Stimulated activated naive CD8-positive, alpha-beta T cell treated with anti-CD3 and anti-CD28 coated beads, Interleukin-15, Interleukin-2, amounts not matched to agents 100 U/mL and 50 U/mL, for 24 hours (primary cell): Measurements from ENCODE around the gene HSFX3.
"Not testable (repeated sequence)": the region's sequence is repeated elsewhere in the genome, so short reads cannot be mapped to it uniquely, and the experiment has no call there.

Experiments used
- ATAC-seq: fragments of 150-1000 bp; cut with Tn5 transposase; one replicate; pipeline ENCODE4 v1.10.0; 2021
- DNase-seq: peaks from one replicate; pipeline ENCODE4 v3.0.0; 2021

HSFX3 gene

GRCh38 chrX:149517308-149517707 lies 32.4 kb downstream of the HSFX3 start:
- DNase-seq, result no peak
- ATAC-seq, result no peak

- no peak for DNase-seq
- no peak for ATAC-seq
Measured at GRCh38 chrX:149516604-149517003, 33.1 kb downstream of the HSFX3 start.

- ATAC-seq (no peak), DNase-seq (no peak)
Measured at GRCh38 chrX:149515954-149516602, 33.6 kb downstream of the HSFX3 start.

GRCh38 chrX:149513825-149514428 lies 35.8 kb downstream of the HSFX3 start:
- DNase-seq (no peak), ATAC-seq (no peak)

GRCh38 chrX:149512225-149512885 lies 37.4 kb downstream of the HSFX3 start:
- peak; percentile 37 for DNase-seq
- ATAC-seq, result peak; percentile 57

GRCh38 chrX:149511081-149511480 lies 38.6 kb downstream of the HSFX3 start:
- no peak for DNase-seq
- no peak for ATAC-seq

GRCh38 chrX:149510386-149510785 lies 39.3 kb downstream of the HSFX3 start:
- ATAC-seq, result no peak
- no peak for DNase-seq

- ATAC-seq, result no peak
Measured at GRCh38 chrX:149508467-149508866, 41.3 kb downstream of the HSFX3 start.

GRCh38 chrX:149506349-149506748 lies 43.4 kb downstream of the HSFX3 start:
- no peak for ATAC-seq
- DNase-seq, result no peak

More at GRCh38 chrX:149508467-149508866, 41.3 kb downstream of the HSFX3 start:
- DNase-seq, result no peak

- ATAC-seq, result no peak
- no peak for DNase-seq
Measured at GRCh38 chrX:149505671-149506070, 44.1 kb downstream of the HSFX3 start.

- ATAC-seq, result peak; percentile 78
- DNase-seq, result peak; percentile 87
Measured at GRCh38 chrX:149504915-149505651, 44.6 kb downstream of the HSFX3 start, which contains the start of gene IDS. Gene IDS (minus strand): TSS chrX:149505306. CDS start chrX:149505137, 169 bp downstream.

- DNase-seq, result peak; percentile 70
- peak; percentile 70 for ATAC-seq
Measured at GRCh38 chrX:149504226-149504914, 45.4 kb downstream of the HSFX3 start.

- peak; percentile 47 for DNase-seq
- ATAC-seq, result peak; percentile 58
Measured at GRCh38 chrX:149503446-149503845, 46.3 kb downstream of the HSFX3 start.

GRCh38 chrX:149502923-149503322 lies 46.8 kb downstream of the HSFX3 start:
- not testable (repeated sequence) for DNase-seq, ATAC-seq

- DNase-seq (no peak), ATAC-seq (no peak)
Measured at GRCh38 chrX:149499766-149500165, 50.0 kb downstream of the HSFX3 start.

GRCh38 chrX:149498767-149499166 lies 51.0 kb downstream of the HSFX3 start:
- ATAC-seq, result no peak
- DNase-seq, result no peak
